ENCODE data around the gene DOCK4.

DNA sequence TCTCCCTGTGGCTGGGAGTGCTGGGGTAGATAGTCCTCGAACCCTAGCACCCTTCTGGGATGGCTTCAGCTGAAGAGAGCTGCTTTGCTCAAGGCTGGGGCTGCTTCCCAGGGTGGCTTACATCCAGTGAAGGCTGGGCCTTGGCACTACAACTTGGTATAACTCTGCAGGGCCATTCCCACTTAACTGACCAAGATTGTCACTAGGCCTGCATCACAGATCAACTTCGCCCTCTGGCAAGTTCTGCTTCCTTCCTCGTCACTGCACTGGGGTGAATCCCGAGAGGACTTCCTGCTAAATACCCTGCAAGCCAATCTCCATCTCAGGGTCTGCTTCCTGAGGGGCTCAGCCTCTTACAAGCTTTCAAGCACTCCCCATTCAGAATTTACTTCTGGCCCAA, 195.2 kb downstream of the DOCK4 start:
- TF ChIP-seq, protein P1, sequence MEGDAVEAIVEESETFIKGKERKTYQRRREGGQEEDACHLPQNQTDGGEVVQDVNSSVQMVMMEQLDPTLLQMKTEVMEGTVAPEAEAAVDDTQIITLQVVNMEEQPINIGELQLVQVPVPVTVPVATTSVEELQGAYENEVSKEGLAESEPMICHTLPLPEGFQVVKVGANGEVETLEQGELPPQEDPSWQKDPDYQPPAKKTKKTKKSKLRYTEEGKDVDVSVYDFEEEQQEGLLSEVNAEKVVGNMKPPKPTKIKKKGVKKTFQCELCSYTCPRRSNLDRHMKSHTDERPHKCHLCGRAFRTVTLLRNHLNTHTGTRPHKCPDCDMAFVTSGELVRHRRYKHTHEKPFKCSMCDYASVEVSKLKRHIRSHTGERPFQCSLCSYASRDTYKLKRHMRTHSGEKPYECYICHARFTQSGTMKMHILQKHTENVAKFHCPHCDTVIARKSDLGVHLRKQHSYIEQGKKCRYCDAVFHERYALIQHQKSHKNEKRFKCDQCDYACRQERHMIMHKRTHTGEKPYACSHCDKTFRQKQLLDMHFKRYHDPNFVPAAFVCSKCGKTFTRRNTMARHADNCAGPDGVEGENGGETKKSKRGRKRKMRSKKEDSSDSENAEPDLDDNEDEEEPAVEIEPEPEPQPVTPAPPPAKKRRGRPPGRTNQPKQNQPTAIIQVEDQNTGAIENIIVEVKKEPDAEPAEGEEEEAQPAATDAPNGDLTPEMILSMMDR (conservative IDR thresholded peaks at IDR 0.05 in 1 of 2, IDR thresholded peaks at IDR 0.05 in 1 of 2; ENCODE audit: extremely low read depth in 1 of 2, insufficient read depth in 1 of 2, low read depth in 1 of 2, low read length in 2 of 2): no peak
- TF ChIP-seq EZH2 (IDR thresholded peaks at IDR 0.05; ENCODE audit: borderline replicate concordance, low read length): no peak

Measured in mammary epithelial cell (primary cell).